DOHH2 (cell line): ENCODE data around the gene SORL1-AS1.

Experiments used
- EZH2phosphoT487 ChIP-seq: fragments of 200-600 bp; sonication (generic); IDR thresholded peaks from 2 replicates; pipeline ENCODE4 v1.6.1; 2017; ENCODE audit warnings: borderline replicate concordance, mild to moderate bottlenecking, antibody characterized with exemption, low read length, moderate library complexity, mixed read lengths
- TF ChIP-seq, protein P1 (sequence below): fragments of 200-600 bp; sonication (generic); IDR thresholded peaks from one replicate; pipeline ENCODE4 v1.5.1; 2014; ENCODE audit warnings: antibody characterized with exemption, mild to moderate bottlenecking, low read depth, low read length; ENCODE audit not compliant: poor library complexity, severe bottlenecking

- TF ChIP-seq, protein P1, sequence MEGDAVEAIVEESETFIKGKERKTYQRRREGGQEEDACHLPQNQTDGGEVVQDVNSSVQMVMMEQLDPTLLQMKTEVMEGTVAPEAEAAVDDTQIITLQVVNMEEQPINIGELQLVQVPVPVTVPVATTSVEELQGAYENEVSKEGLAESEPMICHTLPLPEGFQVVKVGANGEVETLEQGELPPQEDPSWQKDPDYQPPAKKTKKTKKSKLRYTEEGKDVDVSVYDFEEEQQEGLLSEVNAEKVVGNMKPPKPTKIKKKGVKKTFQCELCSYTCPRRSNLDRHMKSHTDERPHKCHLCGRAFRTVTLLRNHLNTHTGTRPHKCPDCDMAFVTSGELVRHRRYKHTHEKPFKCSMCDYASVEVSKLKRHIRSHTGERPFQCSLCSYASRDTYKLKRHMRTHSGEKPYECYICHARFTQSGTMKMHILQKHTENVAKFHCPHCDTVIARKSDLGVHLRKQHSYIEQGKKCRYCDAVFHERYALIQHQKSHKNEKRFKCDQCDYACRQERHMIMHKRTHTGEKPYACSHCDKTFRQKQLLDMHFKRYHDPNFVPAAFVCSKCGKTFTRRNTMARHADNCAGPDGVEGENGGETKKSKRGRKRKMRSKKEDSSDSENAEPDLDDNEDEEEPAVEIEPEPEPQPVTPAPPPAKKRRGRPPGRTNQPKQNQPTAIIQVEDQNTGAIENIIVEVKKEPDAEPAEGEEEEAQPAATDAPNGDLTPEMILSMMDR, result no peak
- no peak for TF ChIP-seq EZH2phosphoT487
Observed at GRCh38 chr11:121439759-121440158, 13.0 kb downstream of the SORL1-AS1 start.
